HCT116 (cell line): ENCODE data around the gene LIPN. TPM values are rescaled to one million over a fixed set of nuclear protein-coding genes. Genes with fewer than 3 reads are reported as not detected.
A peak's percentile ranks its signal among the peaks of the same experiment; 100 is the strongest.

ENCODE experiments used
- ATAC-seq: fragments of 200-7000 bp; cut with Tn5 transposase; 2 replicates; pipeline ENCODE4 v1.9.1; 2020; ENCODE audit warnings: mild to moderate bottlenecking, moderate library complexity
- BruUV-seq: library from RNA; stranded (reverse); fragments of 400-500 nt; replicated peaks from 2 replicates; lab custom pipeline; 2021; lab: Mats Ljungman, UMichigan
- CTCF ChIA-PET: fragments of 300-600 bp; sonication (Branson Sonifier 250); formaldehyde crosslinking; loops from one replicate; lab custom pipeline; 2021; ENCODE audit warnings: antibody characterized with exemption; lab: Charles Lee
- POLR2A ChIA-PET: fragments of 300-600, 350-600 bp; sonication (Branson Sonifier 250); formaldehyde crosslinking; loops from one replicate; lab custom pipeline; 2021; ENCODE audit warnings: antibody characterized with exemption; lab: Charles Lee
- RAD21 ChIA-PET, 2 experiments: fragments of 300-600 bp; sonication (Branson Sonifier 250); formaldehyde crosslinking; loops; one replicate each; lab custom pipeline; 2023; ENCODE audit warnings: low total read pairs in 2 of 2; ENCODE audit not compliant: uncharacterized antibody in 2 of 2, unreplicated experiment in 2 of 2, low non-redundant PET in 1 of 2; lab: Charles Lee
- DNase-seq: peaks from one replicate; pipeline ENCODE4 v3.0.0-alpha.2; 2010; ENCODE audit warnings: low read depth, low spot score
- H2AFZ ChIP-seq: fragments of 200-600 bp; shearing (Covaris generic), sonication (generic); 2 replicates; pipeline ENCODE4 v1.6.1; 2017; ENCODE audit warnings: low read depth, mixed run types, mixed read lengths, antibody characterized with exemption, low read length; ENCODE audit not compliant: poor library complexity, severe bottlenecking
- H3K27ac ChIP-seq: 2 replicates; pipeline ENCODE4 v1.5.1; 2012; ENCODE audit warnings: low read depth, low read length
- H3K27me3 ChIP-seq: fragments of 200-600 bp; sonication (generic); 2 replicates; pipeline ENCODE4 v1.6.1; 2016; ENCODE audit warnings: mixed run types, low read length, mixed read lengths; ENCODE audit not compliant: insufficient read depth
- H3K36me3 ChIP-seq, 2 experiments: fragments of 200-500 bp in 1 of 2; fragments of 200-600 bp in 1 of 2; sonication (Bioruptor generic) in 1 of 2; sonication (generic) in 1 of 2; 2 replicates each; pipeline versions ENCODE4 v1.5.1 to v1.6.1; 2014 to 2016; ENCODE audit warnings: low read length in 2 of 2, inconsistent platforms in 1 of 2, mixed read lengths in 1 of 2, mixed run types in 1 of 2; ENCODE audit not compliant: insufficient read depth in 2 of 2, control insufficient read depth in 1 of 2
- H3K4me1 ChIP-seq, 2 experiments: fragments of 200-600 bp in 1 of 2; sonication (generic) in 1 of 2; 2 replicates each; pipeline versions ENCODE4 v1.5.1 to v1.6.1; 2012 to 2017; ENCODE audit warnings: low read length in 2 of 2, inconsistent platforms in 1 of 2, mild to moderate bottlenecking in 1 of 2, mixed read lengths in 1 of 2, mixed run types in 1 of 2, moderate library complexity in 1 of 2; ENCODE audit not compliant: insufficient read depth in 2 of 2, control insufficient read depth in 1 of 2
- H3K4me2 ChIP-seq: fragments of 200-600 bp; sonication (generic); 2 replicates; pipeline ENCODE4 v1.6.1; 2017; ENCODE audit warnings: mixed run types, low read length, mixed read lengths
- H3K4me3 ChIP-seq, 2 experiments: fragments of 200-600 bp in 1 of 2; sonication (generic) in 1 of 2; replicated peaks in 1 of 2; 2 replicates each; pipeline ENCODE4 v1.5.1; 2011 to 2016; ENCODE audit warnings: low read length in 2 of 2, control low read depth in 1 of 2, low read depth in 1 of 2, mild to moderate bottlenecking in 1 of 2, mixed read lengths in 1 of 2, mixed run types in 1 of 2
- H3K79me2 ChIP-seq: fragments of 200-600 bp; sonication (generic); 2 replicates; pipeline ENCODE4 v1.6.1; 2017; ENCODE audit warnings: mild to moderate bottlenecking, mixed run types, low read length, moderate library complexity, mixed read lengths; ENCODE audit not compliant: insufficient read depth
- H3K9ac ChIP-seq: fragments of 200-600 bp; sonication (generic); 2 replicates; pipeline ENCODE4 v1.6.1; 2016; ENCODE audit warnings: low read length, mixed read lengths
- H3K9me2 ChIP-seq: fragments of 200-600 bp; sonication (generic), shearing (Covaris generic); 2 replicates; pipeline ENCODE4 v1.6.1; 2017; ENCODE audit warnings: mixed run types, mild to moderate bottlenecking, moderate library complexity; ENCODE audit not compliant: insufficient read depth
- H3K9me3 ChIP-seq, 2 experiments: fragments of 200-500 bp in 1 of 2; fragments of 200-600 bp in 1 of 2; sonication (Bioruptor generic) in 1 of 2; sonication (generic) in 1 of 2; 2 replicates each; pipeline ENCODE4 v1.6.1; 2014 to 2017; ENCODE audit warnings: low read length in 2 of 2, mixed read lengths in 2 of 2, inconsistent platforms in 1 of 2, low read depth in 1 of 2, mild to moderate bottlenecking in 1 of 2, mixed run types in 1 of 2, moderate library complexity in 1 of 2; ENCODE audit not compliant: control insufficient read depth in 1 of 2, insufficient read depth in 1 of 2
- H4K20me1 ChIP-seq: fragments of 200-600 bp; sonication (generic), shearing (Covaris generic); 2 replicates; pipeline ENCODE4 v1.6.1; 2017; ENCODE audit warnings: mixed run types, mild to moderate bottlenecking, moderate library complexity; ENCODE audit not compliant: insufficient read depth
- CBX3 ChIP-seq: IDR thresholded peaks from 2 replicates; pipeline ENCODE4 v1.6.1; 2012; ENCODE audit warnings: low read depth
- EZH2 ChIP-seq: fragments of 200-600 bp; sonication (generic); IDR thresholded peaks from 2 replicates; pipeline ENCODE4 v1.6.1; 2017; ENCODE audit warnings: antibody characterized with exemption, mixed run types
- FOSL1 ChIP-seq: IDR thresholded peaks from 2 replicates; pipeline ENCODE4 v1.6.1; 2012; ENCODE audit warnings: low read depth
- MAX ChIP-seq: IDR thresholded peaks from 2 replicates; pipeline ENCODE4 v1.6.1; 2012
- POLR2A ChIP-seq: IDR thresholded peaks from 2 replicates; pipeline ENCODE4 v1.7.0; 2011; ENCODE audit warnings: borderline replicate concordance; ENCODE audit not compliant: insufficient read depth, insufficient read length; ENCODE audit errors: extremely low read depth
- POLR2AphosphoS5 ChIP-seq: IDR thresholded peaks from 2 replicates; pipeline ENCODE4 v1.6.1; 2011; ENCODE audit warnings: mild to moderate bottlenecking, low read depth, low read length, moderate library complexity
- SIN3A ChIP-seq: IDR thresholded peaks from 2 replicates; pipeline ENCODE4 v1.6.1; 2012; ENCODE audit warnings: low read depth
- TCF7L2 ChIP-seq: IDR thresholded peaks from 2 replicates; pipeline ENCODE4 v1.7.0; 2011; ENCODE audit warnings: borderline replicate concordance, inconsistent platforms; ENCODE audit not compliant: insufficient read depth, insufficient read length; ENCODE audit errors: extremely low read depth
- YY1 ChIP-seq: IDR thresholded peaks from 2 replicates; pipeline ENCODE4 v1.6.1; 2011; ENCODE audit warnings: low read length, low read depth, moderate library complexity, mild to moderate bottlenecking; ENCODE audit not compliant: insufficient replicate concordance; ENCODE audit errors: extremely low read depth
- ZNF274 ChIP-seq: fragments of 200-500 bp; sonication (Bioruptor generic); IDR thresholded peaks from 2 replicates; pipeline ENCODE4 v1.6.1; 2014; ENCODE audit warnings: mild to moderate bottlenecking, low read depth, low read length, inconsistent platforms
- intact Hi-C: fragments of 100-400 bp; cut with micrococcal nuclease; formaldehyde crosslinking; loops from 2 replicates; pipeline ENCODE4 v1.10.0; 2022
- total RNA-seq: library from RNA; stranded (reverse); gene quantifications from one replicate; pipeline ENCODE4 v1.2.1, GENCODE V29; 2021; ENCODE audit not compliant: unreplicated experiment
- TF ChIP-seq, protein P1 (sequence below): IDR thresholded peaks from 2 replicates; pipeline ENCODE4 v1.6.1; 2011; ENCODE audit warnings: mild to moderate bottlenecking, low read length, moderate library complexity; ENCODE audit not compliant: insufficient replicate concordance; ENCODE audit errors: extremely low read depth
- TF ChIP-seq, protein P2 (sequence below), 3 experiments: fragments of 200-600 bp in 1 of 3; sonication (generic) in 1 of 3; IDR thresholded peaks in 2 of 3; conservative IDR thresholded peaks in 1 of 3; 2 replicates each; pipeline ENCODE4 v1.5.1; 2012 to 2017; ENCODE audit warnings: low read depth in 2 of 3, low read length in 2 of 3, antibody characterized with exemption in 1 of 3, borderline replicate concordance in 1 of 3, control low read depth in 1 of 3, mild to moderate bottlenecking in 1 of 3, mixed read lengths in 1 of 3, mixed run types in 1 of 3, moderate library complexity in 1 of 3; ENCODE audit not compliant: insufficient read depth in 1 of 3

The LIPN gene
- total RNA-seq, 1 experiment from 2014 or later = not detected

DNA sequence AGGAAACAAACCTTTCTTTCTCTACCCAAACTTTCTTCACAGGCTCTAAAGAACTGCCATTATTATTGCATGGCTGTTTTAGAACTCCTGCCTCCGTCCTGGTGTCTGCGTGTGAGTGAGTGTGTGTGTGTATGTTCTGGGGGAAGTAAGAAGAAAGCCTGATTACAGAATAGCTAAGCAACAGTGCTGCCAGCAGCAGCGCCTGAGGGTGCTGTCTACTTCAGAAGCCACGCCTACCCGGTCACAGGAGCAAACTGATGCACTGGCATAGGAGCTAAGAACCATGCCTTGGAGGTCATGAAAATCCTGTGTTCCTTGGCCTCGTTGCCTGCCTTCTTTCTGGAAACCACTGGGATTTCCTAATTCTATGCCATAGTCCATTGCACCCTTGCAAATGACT is 28.5 kb upstream of the LIPN start:
- Histone ChIP-seq H3K9me2 (no peaks in the 10 kb centered on the region), H2AFZ (no peak overlapping the region), H3K4me3 (no peak overlapping the region), H3K36me3 (no peaks in the 10 kb centered on the region), H3K4me1 (0 out of 4 replicates have a peak, but pooled peaks cover 0 to 3% of the 10 kb centered on the region in 2 experiments), H3K27me3 (no peaks in the 10 kb centered on the region), H3K4me2 (no peak overlapping the region), H3K79me2 (no peaks in the 10 kb centered on the region), H4K20me1 (no peaks in the 10 kb centered on the region), H3K9ac (no peak overlapping the region), H3K27ac (no peak overlapping the region), H3K9me3 (no peaks in the 10 kb centered on the region)
- RAD21 ChIA-PET = interaction anchor here in 1 of 2 experiments (0.5 kb wide), 1 partner anchor 79 kb away, joined by 3 read pairs; no protein-coding TSS in a partner anchor
- DNase-seq (no peak), ATAC-seq (peak; percentile 37; the same call in 1 of the 2 replicates)
- TF ChIP-seq FOSL1 (no peak), POLR2AphosphoS5 (no peak), ZNF274 (no peak), MAX (no peak), CBX3 (no peak), POLR2A (no peak), TCF7L2 (no peak), YY1 (no peak), EZH2 (no peak), SIN3A (no peak)
- TF ChIP-seq, protein P1, sequence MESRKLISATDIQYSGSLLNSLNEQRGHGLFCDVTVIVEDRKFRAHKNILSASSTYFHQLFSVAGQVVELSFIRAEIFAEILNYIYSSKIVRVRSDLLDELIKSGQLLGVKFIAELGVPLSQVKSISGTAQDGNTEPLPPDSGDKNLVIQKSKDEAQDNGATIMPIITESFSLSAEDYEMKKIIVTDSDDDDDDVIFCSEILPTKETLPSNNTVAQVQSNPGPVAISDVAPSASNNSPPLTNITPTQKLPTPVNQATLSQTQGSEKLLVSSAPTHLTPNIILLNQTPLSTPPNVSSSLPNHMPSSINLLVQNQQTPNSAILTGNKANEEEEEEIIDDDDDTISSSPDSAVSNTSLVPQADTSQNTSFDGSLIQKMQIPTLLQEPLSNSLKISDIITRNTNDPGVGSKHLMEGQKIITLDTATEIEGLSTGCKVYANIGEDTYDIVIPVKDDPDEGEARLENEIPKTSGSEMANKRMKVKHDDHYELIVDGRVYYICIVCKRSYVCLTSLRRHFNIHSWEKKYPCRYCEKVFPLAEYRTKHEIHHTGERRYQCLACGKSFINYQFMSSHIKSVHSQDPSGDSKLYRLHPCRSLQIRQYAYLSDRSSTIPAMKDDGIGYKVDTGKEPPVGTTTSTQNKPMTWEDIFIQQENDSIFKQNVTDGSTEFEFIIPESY = no peak
- TF ChIP-seq, protein P2, sequence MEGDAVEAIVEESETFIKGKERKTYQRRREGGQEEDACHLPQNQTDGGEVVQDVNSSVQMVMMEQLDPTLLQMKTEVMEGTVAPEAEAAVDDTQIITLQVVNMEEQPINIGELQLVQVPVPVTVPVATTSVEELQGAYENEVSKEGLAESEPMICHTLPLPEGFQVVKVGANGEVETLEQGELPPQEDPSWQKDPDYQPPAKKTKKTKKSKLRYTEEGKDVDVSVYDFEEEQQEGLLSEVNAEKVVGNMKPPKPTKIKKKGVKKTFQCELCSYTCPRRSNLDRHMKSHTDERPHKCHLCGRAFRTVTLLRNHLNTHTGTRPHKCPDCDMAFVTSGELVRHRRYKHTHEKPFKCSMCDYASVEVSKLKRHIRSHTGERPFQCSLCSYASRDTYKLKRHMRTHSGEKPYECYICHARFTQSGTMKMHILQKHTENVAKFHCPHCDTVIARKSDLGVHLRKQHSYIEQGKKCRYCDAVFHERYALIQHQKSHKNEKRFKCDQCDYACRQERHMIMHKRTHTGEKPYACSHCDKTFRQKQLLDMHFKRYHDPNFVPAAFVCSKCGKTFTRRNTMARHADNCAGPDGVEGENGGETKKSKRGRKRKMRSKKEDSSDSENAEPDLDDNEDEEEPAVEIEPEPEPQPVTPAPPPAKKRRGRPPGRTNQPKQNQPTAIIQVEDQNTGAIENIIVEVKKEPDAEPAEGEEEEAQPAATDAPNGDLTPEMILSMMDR (IDR thresholded peaks at IDR 0.05 in 2 of 3, conservative IDR thresholded peaks at IDR 0.05 in 1 of 3; ENCODE audit: borderline replicate concordance in 1 of 3, insufficient read depth in 1 of 3, low read depth in 2 of 3, low read length in 2 of 3) = no peak
- POLR2A ChIA-PET = no interaction called here
- intact Hi-C loops = no loop called here
- CTCF ChIA-PET = interaction anchor here (1.6 kb wide), 1 partner anchor 201 kb away, joined by 4 read pairs; no protein-coding TSS in a partner anchor
- no TSS peak for BruUV-seq
